ENCODE measurements around the gene JPH3. TPM values are rescaled to one million over a fixed set of nuclear protein-coding genes. Genes with fewer than 3 reads are reported as not detected.
A peak's percentile ranks its signal among the peaks of the same experiment; 100 is the strongest.

JPH3 gene
- polyA plus RNA-seq, 3 donors = not detected

DNA sequence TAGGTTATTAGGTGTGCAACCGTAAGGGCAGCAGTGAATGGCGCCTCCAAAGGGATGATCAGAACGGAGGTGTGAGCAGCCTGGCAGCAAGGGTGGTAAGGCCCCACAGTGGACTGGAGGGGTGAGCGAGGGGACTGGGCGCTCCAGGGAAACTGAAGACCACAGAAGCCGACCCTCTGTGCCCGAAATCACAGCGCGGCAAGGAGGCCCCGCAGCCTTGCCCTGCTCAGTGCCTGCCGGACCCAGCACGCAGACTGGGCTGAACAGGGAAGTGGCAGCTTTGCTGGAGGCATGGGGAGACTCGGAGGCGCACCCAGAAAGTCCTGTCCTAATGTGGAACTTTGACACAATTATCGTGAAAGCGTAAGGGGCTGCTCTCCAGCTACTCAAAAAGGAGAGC is 125.0 kb downstream of the JPH3 start:
- peaks cover 76 to 81% of the 10 kb centered on the region in 2 donors for H3K36me3 Mint-ChIP-seq
- peak overlapping the region in 3 of 7 donors; percentile 51 to 64 (median 54) for H3K27ac Mint-ChIP-seq
- no peak overlapping the region for H2AFZ ChIP-seq (ENCODE audit: insufficient read depth, low read depth, low read length, poor library complexity, severe bottlenecking)
- peaks cover 0 to 2% (median 0%) of the 10 kb centered on the region in 7 donors for H3K9me3 Mint-ChIP-seq
- intact Hi-C loops (cut with micrococcal nuclease) = no loop called here
- peaks cover 0 to 2% (median 0%) of the 10 kb centered on the region in 3 donors for H3K27me3 Mint-ChIP-seq (ENCODE audit: low read depth in 3 of 3)
- no peak for DNase-seq
- no peaks in the 10 kb centered on the region for H4K20me1 ChIP-seq (ENCODE audit: insufficient read depth, low read length)
- H3K9me3 ChIP-seq (replicated peaks in 1 of 2; ENCODE audit: control insufficient read depth in 1 of 2, insufficient read depth in 1 of 2, low read length in 2 of 2) = no peaks in the 10 kb centered on the region
- H3K27me3 ChIP-seq (ENCODE audit: control insufficient read depth in 2 of 2, insufficient read depth in 2 of 2, low read length in 2 of 2) = no peaks in the 10 kb centered on the region
- no peak overlapping the region for H3K27ac ChIP-seq (ENCODE audit: low read depth in 1 of 2, low read length in 2 of 2)
- H3K4me3 ChIP-seq (replicated peaks in 1 of 3; ENCODE audit: low read depth in 2 of 3, low read length in 3 of 3) = no peak overlapping the region
- TF ChIP-seq, protein P1, sequence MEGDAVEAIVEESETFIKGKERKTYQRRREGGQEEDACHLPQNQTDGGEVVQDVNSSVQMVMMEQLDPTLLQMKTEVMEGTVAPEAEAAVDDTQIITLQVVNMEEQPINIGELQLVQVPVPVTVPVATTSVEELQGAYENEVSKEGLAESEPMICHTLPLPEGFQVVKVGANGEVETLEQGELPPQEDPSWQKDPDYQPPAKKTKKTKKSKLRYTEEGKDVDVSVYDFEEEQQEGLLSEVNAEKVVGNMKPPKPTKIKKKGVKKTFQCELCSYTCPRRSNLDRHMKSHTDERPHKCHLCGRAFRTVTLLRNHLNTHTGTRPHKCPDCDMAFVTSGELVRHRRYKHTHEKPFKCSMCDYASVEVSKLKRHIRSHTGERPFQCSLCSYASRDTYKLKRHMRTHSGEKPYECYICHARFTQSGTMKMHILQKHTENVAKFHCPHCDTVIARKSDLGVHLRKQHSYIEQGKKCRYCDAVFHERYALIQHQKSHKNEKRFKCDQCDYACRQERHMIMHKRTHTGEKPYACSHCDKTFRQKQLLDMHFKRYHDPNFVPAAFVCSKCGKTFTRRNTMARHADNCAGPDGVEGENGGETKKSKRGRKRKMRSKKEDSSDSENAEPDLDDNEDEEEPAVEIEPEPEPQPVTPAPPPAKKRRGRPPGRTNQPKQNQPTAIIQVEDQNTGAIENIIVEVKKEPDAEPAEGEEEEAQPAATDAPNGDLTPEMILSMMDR (IDR thresholded peaks at IDR 0.05) = no peak
- peaks cover 41 to 86% of the 10 kb centered on the region in 2 donors for H3K36me3 ChIP-seq (replicated peaks in 1 of 2; ENCODE audit: control insufficient read depth in 1 of 2, insufficient read depth in 2 of 2, low read length in 2 of 2)
- H3K4me2 ChIP-seq (replicated peaks; ENCODE audit: extremely low read depth, low read length, poor library complexity, severe bottlenecking) = no peak overlapping the region
- H3K9ac ChIP-seq (ENCODE audit: insufficient read depth, low read length, poor library complexity, severe bottlenecking) = no peak overlapping the region
- 97% methylated on average over 16 of the region's 16 CpGs for WGBS (ENCODE audit: insufficient coverage)
- no peaks in the 10 kb centered on the region for H3K4me1 Mint-ChIP-seq
- no peaks in the 10 kb centered on the region for H3K79me2 ChIP-seq (ENCODE audit: insufficient read depth, low read length)
- H3K4me1 ChIP-seq (ENCODE audit: control insufficient read depth in 1 of 2, insufficient read depth in 2 of 2, low read length in 2 of 2) = no peaks in the 10 kb centered on the region
- no peak overlapping the region for H3K4me3 Mint-ChIP-seq

DNA sequence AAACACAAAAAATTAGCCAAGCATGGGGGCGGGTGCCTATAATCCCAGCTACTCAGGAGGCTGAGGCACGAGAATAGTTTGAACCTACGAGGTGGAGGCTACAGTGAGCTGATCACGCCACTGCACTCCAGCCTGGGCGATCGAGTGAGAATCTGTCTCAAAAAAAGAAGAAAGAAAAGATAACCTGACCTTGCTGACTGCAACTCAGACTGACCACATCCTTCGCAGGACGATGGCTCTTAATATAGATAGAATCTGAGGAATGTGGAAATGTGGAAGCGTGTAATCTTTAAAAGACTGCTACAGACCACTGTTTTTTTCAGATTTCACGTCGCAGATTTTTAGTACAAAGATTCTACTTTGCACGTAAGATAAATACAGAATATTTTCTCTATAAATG is 125.7 kb downstream of the JPH3 start:
- no peak overlapping the region for H3K4me3 Mint-ChIP-seq
- H2AFZ ChIP-seq (ENCODE audit: insufficient read depth, low read depth, low read length, poor library complexity, severe bottlenecking) = no peak overlapping the region
- H3K4me3 ChIP-seq (replicated peaks in 1 of 3; ENCODE audit: low read depth in 2 of 3, low read length in 3 of 3) = no peak overlapping the region
- H3K9me3 ChIP-seq (replicated peaks in 1 of 2; ENCODE audit: control insufficient read depth in 1 of 2, insufficient read depth in 1 of 2, low read length in 2 of 2) = no peaks in the 10 kb centered on the region
- no peak overlapping the region for H3K9ac ChIP-seq (ENCODE audit: insufficient read depth, low read length, poor library complexity, severe bottlenecking)
- peak overlapping the region in 1 of 7 donors; percentile 14 for H3K27ac Mint-ChIP-seq
- WGBS (ENCODE audit: insufficient coverage) = 85% methylated on average over 8 of the region's 12 CpGs
- H3K36me3 Mint-ChIP-seq = peaks cover 72 to 78% of the 10 kb centered on the region in 2 donors
- no peaks in the 10 kb centered on the region for H4K20me1 ChIP-seq (ENCODE audit: insufficient read depth, low read length)
- H3K9me3 Mint-ChIP-seq = peaks cover 0 to 2% (median 0%) of the 10 kb centered on the region in 7 donors
- no peaks in the 10 kb centered on the region for H3K79me2 ChIP-seq (ENCODE audit: insufficient read depth, low read length)
- TF ChIP-seq, protein P1 (IDR thresholded peaks at IDR 0.05) = no peak
- peaks cover 0 to 2% (median 0%) of the 10 kb centered on the region in 3 donors for H3K27me3 Mint-ChIP-seq (ENCODE audit: low read depth in 3 of 3)
- H3K4me1 Mint-ChIP-seq = no peaks in the 10 kb centered on the region
- intact Hi-C loops (cut with micrococcal nuclease) = no loop called here
- no peak for DNase-seq
- H3K4me1 ChIP-seq (ENCODE audit: control insufficient read depth in 1 of 2, insufficient read depth in 2 of 2, low read length in 2 of 2) = no peaks in the 10 kb centered on the region
- H3K36me3 ChIP-seq (replicated peaks in 1 of 2; ENCODE audit: control insufficient read depth in 1 of 2, insufficient read depth in 2 of 2, low read length in 2 of 2) = peaks cover 34 to 81% of the 10 kb centered on the region in 2 donors
- H3K27me3 ChIP-seq (ENCODE audit: control insufficient read depth in 2 of 2, insufficient read depth in 2 of 2, low read length in 2 of 2) = no peaks in the 10 kb centered on the region
- no peak overlapping the region for H3K4me2 ChIP-seq (replicated peaks; ENCODE audit: extremely low read depth, low read length, poor library complexity, severe bottlenecking)
- no peak overlapping the region for H3K27ac ChIP-seq (ENCODE audit: low read depth in 1 of 2, low read length in 2 of 2)
